HG03196 (cell line): ENCODE data around the gene TRIM25.

Experiments
- ATAC-seq: cut with Tn5 transposase; IDR thresholded peaks from one replicate; pipeline ENCODE4 v1.9.1; 2021; ENCODE audit not compliant: unreplicated experiment

Gene TRIM25

GRCh38 chr17:56896217-56896967, 17.5 kb downstream of the TRIM25 start:
- no peak for ATAC-seq

- ATAC-seq, result no peak
Measured at GRCh38 chr17:56894859-56895455, 18.9 kb downstream of the TRIM25 start.

GRCh38 chr17:56893503-56893902, 20.3 kb downstream of the TRIM25 start:
- ATAC-seq, result no peak

- no peak for ATAC-seq
Measured at GRCh38 chr17:56892333-56892732, 21.5 kb downstream of the TRIM25 start.

GRCh38 chr17:56891751-56892150, 22.1 kb downstream of the TRIM25 start:
- ATAC-seq, result no peak

GRCh38 chr17:56890906-56891674, 22.8 kb downstream of the TRIM25 start:
- no peak for ATAC-seq

- no peak for ATAC-seq
Measured at GRCh38 chr17:56890390-56890789, 23.5 kb downstream of the TRIM25 start.

GRCh38 chr17:56887552-56888467, 26.0 kb downstream of the TRIM25 start:
- ATAC-seq, result no peak

GRCh38 chr17:56887105-56887504, 26.7 kb downstream of the TRIM25 start:
- no peak for ATAC-seq

GRCh38 chr17:56886288-56886731, 27.5 kb downstream of the TRIM25 start:
- ATAC-seq, result no peak

- ATAC-seq, result no peak
Measured at GRCh38 chr17:56885312-56885657, 28.6 kb downstream of the TRIM25 start.

GRCh38 chr17:56884483-56885311, 29.2 kb downstream of the TRIM25 start:
- no peak for ATAC-seq

- no peak for ATAC-seq
Measured at GRCh38 chr17:56883616-56884015, 30.2 kb downstream of the TRIM25 start.

- ATAC-seq, result no peak
Measured at GRCh38 chr17:56881685-56882295, 32.1 kb downstream of the TRIM25 start.

GRCh38 chr17:56880571-56880970, 33.3 kb downstream of the TRIM25 start:
- no peak for ATAC-seq

GRCh38 chr17:56880133-56880532, 33.7 kb downstream of the TRIM25 start:
- ATAC-seq, result no peak

GRCh38 chr17:56879280-56879679, 34.6 kb downstream of the TRIM25 start:
- ATAC-seq, result no peak

- ATAC-seq, result no peak
Measured at GRCh38 chr17:56876766-56877179, 37.1 kb downstream of the TRIM25 start.

GRCh38 chr17:56870081-56870651, 43.7 kb downstream of the TRIM25 start:
- no peak for ATAC-seq
